Amniotic epithelial cell (primary cell): ENCODE measurements around the gene PTH1R.
A peak's percentile ranks its signal among the peaks of the same experiment; 100 is the strongest.
"Not testable (repeated sequence)": the region's sequence is repeated elsewhere in the genome, so short reads cannot be mapped to it uniquely, and the experiment has no call there.

Experiments
- DNase-seq: peaks from one replicate; pipeline ENCODE4 v3.0.0-alpha.2; 2010; ENCODE audit warnings: low read depth

PTH1R gene

GRCh38 chr3:46899151-46900006 is 21.9 kb downstream of the PTH1R start:
- no peak for DNase-seq

DNA sequence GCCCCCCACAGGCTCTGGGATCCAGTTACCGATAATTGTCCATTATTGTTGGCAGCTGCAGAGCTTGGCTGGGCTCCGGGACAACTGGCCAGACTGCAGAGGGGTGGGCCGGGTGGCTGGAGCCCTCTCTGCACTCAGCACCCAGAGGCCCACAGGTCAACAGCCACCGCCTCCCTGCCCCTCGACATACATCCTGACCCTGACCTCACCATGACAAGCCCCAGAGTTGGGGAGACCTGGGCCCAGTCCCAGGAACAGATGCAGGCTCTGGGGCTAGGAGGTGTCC is 22.4 kb downstream of the PTH1R start:
- no peak for DNase-seq

DNA sequence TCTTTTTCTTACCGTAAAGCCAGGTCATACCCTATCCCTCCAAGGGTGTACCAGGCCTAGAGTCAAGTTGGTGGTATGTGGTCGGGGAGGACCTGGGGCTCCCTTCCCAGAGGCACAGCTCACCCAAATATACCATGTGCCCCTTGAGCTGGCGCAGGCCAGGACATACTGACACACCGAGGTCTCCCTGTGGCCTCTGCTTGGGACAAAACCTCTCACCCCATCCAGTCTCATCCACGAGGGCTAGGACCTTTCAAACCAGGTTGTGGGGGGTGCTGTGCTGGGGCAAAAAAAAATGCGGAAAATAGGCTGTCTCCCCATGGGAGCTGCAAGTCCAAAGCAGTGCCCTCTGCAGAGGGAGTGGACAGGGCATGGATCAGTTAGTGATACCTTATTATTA is 22.8 kb downstream of the PTH1R start:
- no peak for DNase-seq

GRCh38 chr3:46901061-46901460 is 23.5 kb downstream of the PTH1R start:
- no peak for DNase-seq

GRCh38 chr3:46901591-46902187 is 24.2 kb downstream of the PTH1R start:
- DNase-seq = no peak

- DNase-seq = no peak
Observed at GRCh38 chr3:46902188-46902631, 24.7 kb downstream of the PTH1R start.

DNA sequence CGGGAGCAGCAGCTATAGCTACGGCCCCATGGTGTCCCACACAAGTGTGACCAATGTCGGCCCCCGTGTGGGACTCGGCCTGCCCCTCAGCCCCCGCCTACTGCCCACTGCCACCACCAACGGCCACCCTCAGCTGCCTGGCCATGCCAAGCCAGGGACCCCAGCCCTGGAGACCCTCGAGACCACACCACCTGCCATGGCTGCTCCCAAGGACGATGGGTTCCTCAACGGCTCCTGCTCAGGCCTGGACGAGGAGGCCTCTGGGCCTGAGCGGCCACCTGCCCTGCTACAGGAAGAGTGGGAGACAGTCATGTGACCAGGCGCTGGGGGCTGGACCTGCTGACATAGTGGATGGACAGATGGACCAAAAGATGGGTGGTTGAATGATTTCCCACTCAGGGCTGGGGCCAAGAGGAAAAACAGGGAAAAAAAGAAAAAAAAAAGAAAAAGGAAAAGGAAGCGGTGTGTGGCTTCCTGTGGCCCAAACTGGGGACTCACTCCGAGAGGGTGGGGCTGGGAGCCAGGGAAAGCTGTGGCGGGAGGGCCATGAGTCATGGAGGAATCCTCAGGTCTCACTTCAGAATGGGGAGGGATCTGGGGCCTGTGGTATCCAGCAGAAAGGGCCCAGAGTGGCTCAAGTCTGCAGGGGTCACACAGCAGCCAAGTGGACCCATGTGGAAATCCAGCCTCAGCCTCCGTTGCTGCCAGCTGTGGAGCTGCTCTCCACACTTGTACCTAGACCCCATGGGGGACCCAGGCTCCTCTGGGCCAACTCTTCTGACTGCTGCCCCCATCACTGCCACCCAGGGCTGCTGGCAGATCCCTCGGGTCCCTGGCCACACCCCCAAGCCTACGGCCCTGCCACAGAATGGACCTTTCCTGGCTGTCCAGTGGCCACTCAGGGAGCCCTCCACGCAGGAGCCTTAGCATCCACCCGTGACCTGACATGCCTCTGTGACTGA is 26.1 kb downstream of the PTH1R start:
- peak; percentile 13 for DNase-seq

DNA sequence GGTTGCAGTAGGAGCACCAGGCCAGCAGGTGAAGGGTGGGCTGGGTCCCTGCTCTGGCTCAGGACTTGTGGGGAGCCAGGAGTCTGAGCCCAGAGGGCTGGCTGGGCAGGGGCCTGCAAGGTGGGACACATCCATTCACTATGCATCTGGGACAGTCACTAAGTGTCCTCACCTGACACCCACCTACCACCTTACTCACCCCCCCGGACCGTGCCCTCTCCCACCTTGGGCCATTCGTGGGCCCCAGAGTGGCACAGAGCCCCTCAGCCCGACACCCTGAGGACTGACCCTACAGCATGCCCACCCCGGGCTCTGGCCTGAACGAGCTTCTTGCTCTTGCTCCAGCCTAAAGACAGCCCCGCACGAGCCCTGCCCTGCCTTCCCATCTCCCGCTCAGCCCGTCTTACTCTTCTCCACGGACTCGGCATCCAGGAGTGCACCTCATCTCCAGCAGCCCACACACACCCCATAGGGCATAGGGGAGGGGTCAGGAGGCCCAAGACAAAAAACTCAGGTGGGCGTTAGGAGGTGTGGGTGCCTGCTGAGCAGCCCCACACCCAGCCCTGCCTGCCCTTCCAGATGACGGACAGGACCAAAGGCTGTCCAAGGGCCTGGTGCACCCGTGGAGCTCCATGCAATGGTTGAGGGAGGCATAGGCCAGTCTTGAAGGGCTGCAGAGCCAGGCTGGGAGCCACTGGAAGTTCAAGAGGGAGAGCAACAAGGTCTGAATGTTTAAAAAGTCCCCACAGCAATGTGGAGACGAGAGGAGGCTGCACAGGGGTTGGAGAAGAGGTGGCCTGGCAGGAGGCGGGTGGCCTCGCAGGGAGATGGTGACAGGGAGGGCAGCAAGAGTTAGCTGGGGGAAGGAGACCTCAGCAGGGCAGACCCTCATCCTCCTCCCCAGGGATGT is 27.0 kb downstream of the PTH1R start:
- DNase-seq = no peak

- DNase-seq = no peak
Observed at GRCh38 chr3:46905213-46905560, 27.7 kb downstream of the PTH1R start.

- DNase-seq = no peak
Observed at GRCh38 chr3:46905661-46906451, 28.3 kb downstream of the PTH1R start.

DNA sequence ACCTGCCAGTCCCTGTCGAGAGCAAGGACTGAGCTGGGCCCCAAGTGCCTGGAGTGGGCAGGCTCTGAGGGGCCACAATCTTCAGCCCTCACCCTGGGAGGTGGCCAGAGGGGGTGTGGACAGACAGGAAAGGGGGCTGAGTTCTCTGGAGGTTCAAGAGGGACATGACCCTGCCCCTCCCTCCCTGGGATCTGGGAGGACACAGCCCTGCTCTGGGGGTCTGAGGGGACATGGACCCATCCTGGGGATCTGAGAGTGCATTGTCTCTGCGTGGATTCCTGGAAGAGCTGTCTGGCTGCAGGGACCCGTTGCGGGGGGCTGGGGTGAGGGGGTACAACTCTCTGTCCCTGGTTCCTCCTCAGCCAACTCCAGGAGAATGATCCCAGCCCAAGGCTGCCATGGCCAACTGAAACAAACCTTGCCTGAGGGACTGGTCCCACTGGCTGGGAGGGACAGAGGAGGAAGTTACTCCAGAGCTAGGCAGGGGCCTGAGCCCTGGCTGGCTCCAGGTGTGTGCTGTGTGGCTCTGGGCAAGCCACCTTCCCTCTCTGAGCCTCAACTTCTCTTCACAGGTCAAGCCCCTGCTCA is 29.0 kb downstream of the PTH1R start:
- DNase-seq = no peak

DNA sequence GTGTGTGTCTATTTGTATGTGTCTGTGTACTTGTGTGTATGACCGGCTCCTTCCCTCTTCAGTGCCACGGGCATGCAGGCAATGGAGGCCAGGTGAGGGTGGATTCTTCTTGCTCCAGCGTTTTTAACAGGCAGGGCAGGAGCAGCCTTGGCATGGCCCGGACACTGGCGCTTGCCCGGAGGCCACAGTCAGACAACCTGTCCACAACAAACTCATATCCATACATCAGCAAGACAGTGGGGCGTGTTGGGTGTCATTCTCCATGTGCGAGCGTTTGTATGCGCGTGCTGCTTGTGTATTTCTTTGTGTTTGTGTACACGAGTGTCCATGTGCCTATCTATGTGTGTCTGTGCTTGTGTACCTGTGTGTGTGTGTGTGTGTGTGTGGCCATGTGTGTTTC is 29.8 kb downstream of the PTH1R start:
- no peak for DNase-seq

GRCh38 chr3:46907960-46908293 is 30.4 kb downstream of the PTH1R start:
- no peak for DNase-seq

DNA sequence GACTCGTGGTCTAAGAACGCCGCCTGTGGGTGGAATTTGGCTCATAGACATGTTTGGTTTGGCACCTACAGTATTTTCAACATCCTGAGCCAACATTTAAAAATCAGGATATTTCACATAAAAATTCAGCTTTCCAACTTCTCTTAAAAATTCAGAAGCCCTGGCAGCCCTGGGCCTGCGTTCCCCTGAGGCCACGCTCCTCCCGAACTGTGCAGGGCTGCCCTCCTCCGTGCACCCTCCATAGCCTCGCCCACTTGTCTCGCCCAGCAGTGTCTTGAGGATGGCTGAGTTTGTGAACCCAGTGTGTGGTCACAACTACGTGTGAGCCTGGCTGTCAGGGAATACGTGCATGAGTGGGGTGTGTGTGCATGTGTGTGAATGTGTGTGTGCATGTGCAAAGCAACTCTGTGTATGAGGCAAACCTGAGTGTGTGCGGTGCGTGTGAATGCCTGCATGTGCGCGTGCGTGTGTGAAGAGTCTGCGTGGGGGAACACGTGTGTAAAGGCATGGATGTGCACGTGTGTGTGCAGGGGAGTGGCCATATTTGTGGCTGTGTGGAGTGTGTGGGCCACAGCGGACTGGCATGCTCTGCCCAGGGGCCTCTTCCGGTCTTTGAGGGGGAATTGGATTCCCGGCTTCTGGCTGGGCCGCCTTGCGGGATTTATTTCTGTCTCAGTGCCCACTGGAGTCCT is 30.9 kb downstream of the PTH1R start:
- DNase-seq = peak; percentile 45

DNA sequence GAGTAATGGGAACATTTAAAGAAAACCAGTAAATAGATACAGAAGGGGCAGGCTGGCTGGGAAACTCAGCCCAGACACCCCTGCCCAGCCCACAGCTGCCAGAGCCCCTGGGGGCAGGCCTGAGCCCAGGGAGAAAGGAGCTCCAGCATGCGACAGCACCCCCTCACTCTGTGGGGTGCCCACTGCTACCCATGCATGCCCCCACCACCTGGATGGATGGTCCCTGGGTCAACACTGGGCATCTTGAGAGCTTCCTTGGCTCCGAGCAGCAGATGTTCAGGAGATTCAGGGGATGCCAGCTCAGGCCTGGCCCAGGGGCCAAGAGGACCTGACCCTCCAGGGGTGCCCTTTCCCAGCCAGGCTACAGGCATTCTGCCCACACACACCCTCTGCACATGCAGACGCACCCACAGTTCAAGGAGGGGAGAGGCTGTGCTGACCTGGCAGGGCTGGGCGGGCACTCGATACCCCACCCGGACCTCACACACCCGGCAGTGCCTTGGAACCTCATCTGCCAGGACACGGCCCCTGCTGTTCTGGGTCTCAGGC is 31.5 kb downstream of the PTH1R start:
- DNase-seq = no peak

- peak; percentile 73 for DNase-seq
Observed at GRCh38 chr3:46909535-46910161, 32.1 kb downstream of the PTH1R start.

DNA sequence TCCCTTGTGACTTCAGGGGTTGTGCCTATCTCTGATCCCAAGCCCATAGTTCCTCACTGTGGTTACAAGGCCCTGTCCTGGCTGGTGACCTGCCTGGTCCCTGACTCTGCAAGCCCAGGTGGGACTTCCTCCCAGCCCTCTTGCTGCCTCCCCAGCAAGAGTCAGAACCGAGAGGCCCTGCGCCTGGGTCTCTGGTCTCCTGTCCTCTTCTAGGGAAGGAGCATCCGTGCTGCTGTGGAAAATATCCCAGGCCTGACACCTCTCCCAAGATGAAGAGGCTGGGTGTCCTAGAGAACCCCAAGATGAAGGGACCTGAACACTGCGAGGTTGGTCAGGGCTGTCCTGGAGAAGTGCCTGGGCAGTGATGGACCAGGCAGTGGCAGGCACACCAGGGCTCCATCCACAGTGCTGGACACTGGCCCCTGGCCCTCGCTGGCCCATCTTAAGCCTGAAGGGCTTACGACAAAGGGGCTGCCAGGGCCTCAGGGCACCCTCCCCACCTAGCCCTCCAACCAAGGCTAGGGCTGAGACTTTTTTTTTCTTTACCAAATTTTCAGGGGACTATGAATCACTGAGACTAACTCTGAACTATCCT is 32.7 kb downstream of the PTH1R start:
- no peak for DNase-seq

DNA sequence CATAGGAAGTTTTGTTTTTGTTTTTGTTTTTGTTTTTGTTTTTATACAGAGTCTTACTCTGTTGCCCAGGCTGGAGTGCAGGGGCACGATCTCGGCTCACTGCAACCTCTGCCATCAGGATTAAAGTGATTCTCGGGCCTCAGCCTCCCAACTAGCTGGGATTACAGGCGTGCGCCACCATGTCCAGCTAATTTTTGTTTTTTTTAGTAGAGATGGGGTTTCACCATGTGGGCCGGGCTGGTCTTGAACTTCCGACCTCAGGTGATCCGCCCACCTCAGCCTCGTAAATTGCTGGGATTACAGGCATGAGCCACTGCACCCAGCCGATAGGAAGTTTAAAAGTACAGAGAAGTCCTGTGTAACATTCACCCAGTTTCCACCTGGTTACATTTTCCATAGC is 33.4 kb downstream of the PTH1R start:
- DNase-seq = not testable (repeated sequence)

DNA sequence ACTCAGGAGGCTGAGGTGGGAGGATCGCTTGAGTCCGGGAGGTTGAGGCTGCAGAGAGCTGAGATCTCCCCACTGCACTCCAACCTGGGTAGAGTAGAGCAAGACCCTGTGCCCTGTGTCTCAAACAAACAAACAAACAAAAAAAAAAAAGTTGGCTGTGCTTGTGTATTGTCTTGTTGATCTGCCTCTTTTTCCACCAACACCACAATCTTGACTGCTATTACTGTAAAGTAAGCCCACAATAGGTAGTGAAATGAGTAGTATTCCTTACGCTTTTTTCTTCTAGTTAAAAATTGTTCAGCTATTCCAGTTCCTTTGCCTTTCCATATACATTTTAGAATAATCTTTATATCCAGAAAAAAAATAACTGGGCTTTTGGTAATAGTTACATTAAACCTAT is 35.5 kb downstream of the PTH1R start:
- no peak for DNase-seq
